Cardiac fibroblast (primary cell): Measurements from ENCODE around the gene RBKS.

ENCODE experiments used
- DNase-seq, 2 donors: peaks; one replicate each; pipeline versions ENCODE4 v3.0.0 to v3.0.0-alpha.2; 2010; ENCODE audit warnings: low read depth in 2 of 2
- H3K4me3 ChIP-seq, 2 donors: replicated peaks in 1 of 2; 1 replicate in 1 of 2; 2 replicates in 1 of 2; pipeline ENCODE4 v1.5.1; 2011; ENCODE audit warnings: low read depth in 2 of 2, low read length in 2 of 2, mild to moderate bottlenecking in 2 of 2, moderate library complexity in 1 of 2
- CTCF ChIP-seq: IDR thresholded peaks from one replicate; pipeline ENCODE4 v1.5.1; 2011; ENCODE audit warnings: low read depth, mild to moderate bottlenecking, low read length, inconsistent platforms

RBKS gene

GRCh38 chr2:27799646-27800010 is 90.6 kb downstream of the RBKS start:
- H3K4me3 ChIP-seq, result no peak overlapping the region
- TF ChIP-seq CTCF, result no peak
- no peak for DNase-seq

GRCh38 chr2:27798948-27799645 is 91.1 kb downstream of the RBKS start:
- no peak for TF ChIP-seq CTCF
- H3K4me3 ChIP-seq, result no peak overlapping the region
- DNase-seq, result peak; percentile 99 to 100

GRCh38 chr2:27798486-27798885 is 91.7 kb downstream of the RBKS start:
- TF ChIP-seq CTCF, result no peak
- H3K4me3 ChIP-seq, result no peak overlapping the region
- no peak for DNase-seq

GRCh38 chr2:27797841-27798240 is 92.3 kb downstream of the RBKS start:
- no peak for TF ChIP-seq CTCF
- no peak overlapping the region for H3K4me3 ChIP-seq
- DNase-seq, result no peak

GRCh38 chr2:27796791-27797765 is 93.1 kb downstream of the RBKS start:
- DNase-seq, result peak in 1 of 2 donors; percentile 18
- no peak overlapping the region for H3K4me3 ChIP-seq
- TF ChIP-seq CTCF, result no peak

- peak; percentile 23 to 52 for DNase-seq
- no peak overlapping the region for H3K4me3 ChIP-seq
- TF ChIP-seq CTCF, result no peak
These were observed 94.3 kb downstream of the RBKS start for GRCh38 chr2:27795868-27796277.
